ENCODE measurements around the gene ATP2B1. TPM values are rescaled to one million over a fixed set of nuclear protein-coding genes. Genes with fewer than 3 reads are reported as not detected.

Gene ATP2B1
- total and polyA plus RNA-seq, 2 donors (not counting 3 experiments of a cell fraction or from before 2014, with no cell fraction given), result 6.4 to 28.0 TPM

DNA sequence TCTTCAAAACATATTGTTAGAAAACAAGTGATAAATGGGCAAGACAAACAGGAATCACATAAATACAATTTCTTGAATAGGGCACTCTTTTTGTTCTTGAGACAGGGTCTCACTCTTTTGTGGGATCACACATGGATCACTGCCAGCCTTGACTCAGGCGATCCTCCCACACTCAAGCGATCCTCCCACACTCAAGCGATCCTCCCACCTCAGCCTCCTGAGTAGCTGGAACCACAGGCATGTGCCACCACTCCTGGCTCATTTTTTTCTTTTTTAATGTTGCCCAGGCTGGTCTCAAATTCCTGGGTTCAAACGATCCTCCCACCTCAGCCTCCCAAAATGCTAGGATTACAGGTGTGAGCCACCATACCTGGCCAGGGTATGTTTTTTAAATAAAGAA is 57.4 kb downstream of the ATP2B1 start:
- H3K36me3 ChIP-seq (ENCODE audit: control insufficient read depth in 2 of 2, extremely low read depth in 1 of 2, insufficient read depth in 2 of 2, low read length in 2 of 2), result no peaks in the 10 kb centered on the region
- no peak overlapping the region for H2AFZ ChIP-seq (ENCODE audit: low read depth, low read length)
- TF ChIP-seq JUN (IDR thresholded peaks at IDR 0.05; ENCODE audit: borderline replicate concordance, insufficient read depth, insufficient read length, low read depth) (no peak), POLR2A (IDR thresholded peaks at IDR 0.05; ENCODE audit: low read depth, low read length) (no peak), MYC (IDR thresholded peaks at IDR 0.05; ENCODE audit: low read depth, low read length) (no peak), FOS (IDR thresholded peaks at IDR 0.05; ENCODE audit: borderline replicate concordance, insufficient read depth, low read length) (no peak), GATA2 (IDR thresholded peaks at IDR 0.05; ENCODE audit: insufficient read depth, insufficient read length, low read depth, low read length) (no peak), EZH2 (IDR thresholded peaks at IDR 0.05; ENCODE audit: borderline replicate concordance, low read depth, low read length, severe bottlenecking) (no peak), MAX (IDR thresholded peaks at IDR 0.05; ENCODE audit: insufficient read depth, insufficient read length) (no peak), POLR2AphosphoS5 (IDR thresholded peaks at IDR 0.05; ENCODE audit: insufficient read depth, low read depth, low read length) (no peak)
- TF ChIP-seq, protein P1, sequence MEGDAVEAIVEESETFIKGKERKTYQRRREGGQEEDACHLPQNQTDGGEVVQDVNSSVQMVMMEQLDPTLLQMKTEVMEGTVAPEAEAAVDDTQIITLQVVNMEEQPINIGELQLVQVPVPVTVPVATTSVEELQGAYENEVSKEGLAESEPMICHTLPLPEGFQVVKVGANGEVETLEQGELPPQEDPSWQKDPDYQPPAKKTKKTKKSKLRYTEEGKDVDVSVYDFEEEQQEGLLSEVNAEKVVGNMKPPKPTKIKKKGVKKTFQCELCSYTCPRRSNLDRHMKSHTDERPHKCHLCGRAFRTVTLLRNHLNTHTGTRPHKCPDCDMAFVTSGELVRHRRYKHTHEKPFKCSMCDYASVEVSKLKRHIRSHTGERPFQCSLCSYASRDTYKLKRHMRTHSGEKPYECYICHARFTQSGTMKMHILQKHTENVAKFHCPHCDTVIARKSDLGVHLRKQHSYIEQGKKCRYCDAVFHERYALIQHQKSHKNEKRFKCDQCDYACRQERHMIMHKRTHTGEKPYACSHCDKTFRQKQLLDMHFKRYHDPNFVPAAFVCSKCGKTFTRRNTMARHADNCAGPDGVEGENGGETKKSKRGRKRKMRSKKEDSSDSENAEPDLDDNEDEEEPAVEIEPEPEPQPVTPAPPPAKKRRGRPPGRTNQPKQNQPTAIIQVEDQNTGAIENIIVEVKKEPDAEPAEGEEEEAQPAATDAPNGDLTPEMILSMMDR (IDR thresholded peaks at IDR 0.05; ENCODE audit: extremely low read depth in 1 of 2, insufficient read depth in 1 of 2, low read depth in 1 of 2, low read length in 2 of 2), result no peak
- FAIRE-seq, result no peak
- dilution Hi-C loops (cut with MboI; ENCODE audit: extremely low pct_ligation_motif_present, low sequenced_read_pairs), result no loop called here
- no peaks in the 10 kb centered on the region for H3K9me1 ChIP-seq (replicated peaks; ENCODE audit: control insufficient read depth, extremely low read depth, insufficient read depth, low read length)
- no peaks in the 10 kb centered on the region for H4K20me1 ChIP-seq (replicated peaks; ENCODE audit: control insufficient read depth, extremely low read depth, insufficient read depth, low read length)
- no peak for DNase-seq (ENCODE audit: low read depth, low spot score)
- intact Hi-C loops (cut with micrococcal nuclease), result no loop called here
- H3K27me3 ChIP-seq (ENCODE audit: control insufficient read depth in 2 of 2, insufficient read depth in 2 of 2, low read length in 2 of 2), result no peaks in the 10 kb centered on the region
- no peak overlapping the region for H3K27ac ChIP-seq (ENCODE audit: insufficient read depth, low read depth, low read length)
- H3K4me3 ChIP-seq (replicated peaks in 1 of 3; ENCODE audit: insufficient read depth in 1 of 3, low read depth in 1 of 3, low read length in 3 of 3), result no peak overlapping the region
- H3K79me2 ChIP-seq (ENCODE audit: control insufficient read depth, insufficient read depth, low read length), result no peaks in the 10 kb centered on the region
- CTCF ChIA-PET, result no interaction called here
- POLR2A ChIA-PET, result no interaction called here
- H3K9me3 ChIP-seq (replicated peaks; ENCODE audit: control insufficient read depth, insufficient read depth, low read length), result no peaks in the 10 kb centered on the region
- no peaks in the 10 kb centered on the region for H3K4me1 ChIP-seq (ENCODE audit: control insufficient read depth, extremely low read depth, insufficient read depth, low read length)
- no peak overlapping the region for H3K4me2 ChIP-seq (ENCODE audit: insufficient read depth, low read length)
- BruUV-seq (replicated peaks), result no TSS peak
- H3K9ac ChIP-seq (replicated peaks; ENCODE audit: extremely low read depth, insufficient read depth, low read length), result no peak overlapping the region

Data from endothelial cell of umbilical vein (primary cell).